ENCODE measurements around the gene CLPSL1.

- no peak for TF ChIP-seq POLR2A (IDR thresholded peaks at IDR 0.05)
- TF ChIP-seq, protein P1, sequence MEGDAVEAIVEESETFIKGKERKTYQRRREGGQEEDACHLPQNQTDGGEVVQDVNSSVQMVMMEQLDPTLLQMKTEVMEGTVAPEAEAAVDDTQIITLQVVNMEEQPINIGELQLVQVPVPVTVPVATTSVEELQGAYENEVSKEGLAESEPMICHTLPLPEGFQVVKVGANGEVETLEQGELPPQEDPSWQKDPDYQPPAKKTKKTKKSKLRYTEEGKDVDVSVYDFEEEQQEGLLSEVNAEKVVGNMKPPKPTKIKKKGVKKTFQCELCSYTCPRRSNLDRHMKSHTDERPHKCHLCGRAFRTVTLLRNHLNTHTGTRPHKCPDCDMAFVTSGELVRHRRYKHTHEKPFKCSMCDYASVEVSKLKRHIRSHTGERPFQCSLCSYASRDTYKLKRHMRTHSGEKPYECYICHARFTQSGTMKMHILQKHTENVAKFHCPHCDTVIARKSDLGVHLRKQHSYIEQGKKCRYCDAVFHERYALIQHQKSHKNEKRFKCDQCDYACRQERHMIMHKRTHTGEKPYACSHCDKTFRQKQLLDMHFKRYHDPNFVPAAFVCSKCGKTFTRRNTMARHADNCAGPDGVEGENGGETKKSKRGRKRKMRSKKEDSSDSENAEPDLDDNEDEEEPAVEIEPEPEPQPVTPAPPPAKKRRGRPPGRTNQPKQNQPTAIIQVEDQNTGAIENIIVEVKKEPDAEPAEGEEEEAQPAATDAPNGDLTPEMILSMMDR (IDR thresholded peaks at IDR 0.05): no peak
These were observed 4.2 kb upstream of the CLPSL1 start, which contains the start of gene CLPSL2 for GRCh38 chr6:35776364-35777215.

All from vagina (tissue), 2 donors.